ENCODE measurements around the gene PLEKHN1.

GRCh38 chr1:981491-981954 lies 15.2 kb downstream of the PLEKHN1 start:
- no peak for TF ChIP-seq CTCF (IDR thresholded peaks at IDR 0.05; ENCODE audit: low read length)
- TF ChIP-seq EZH2 (optimal IDR thresholded peaks at IDR 0.05; ENCODE audit: low read depth, low read length), result no peak
- no peak for TF ChIP-seq EZH2phosphoT487 (IDR thresholded peaks at IDR 0.05; ENCODE audit: low read length)
